IPS DF 4.7 (cell line): ENCODE data around the gene PTGES3L.
"Not testable (repeated sequence)": the region's sequence is repeated elsewhere in the genome, so short reads cannot be mapped to it uniquely, and the experiment has no call there.

ENCODE experiments used
- DNase-seq: peaks from one replicate; pipeline ENCODE4 v3.0.0-alpha.2; 2013; ENCODE audit warnings: low spot score; ENCODE audit errors: extremely low read depth

Gene PTGES3L

GRCh38 chr17:43014020-43014648 is 34.3 kb upstream of the PTGES3L start:
- DNase-seq, result no peak

- DNase-seq, result no peak
These were observed 33.4 kb upstream of the PTGES3L start for GRCh38 chr17:43013296-43013695.

GRCh38 chr17:43011728-43012472 is 32.0 kb upstream of the PTGES3L start:
- no peak for DNase-seq

GRCh38 chr17:43010667-43011308 is 30.9 kb upstream of the PTGES3L start:
- DNase-seq, result no peak

- DNase-seq, result no peak
These were observed 27.0 kb upstream of the PTGES3L start, which contains the start of gene IFI35 for GRCh38 chr17:43006639-43007551. TSS of gene IFI35 (plus strand) at chr17:43006784. CDS start at chr17:43006948, 164 bp downstream.

GRCh38 chr17:43003542-43004172 is 23.8 kb upstream of the PTGES3L start:
- no peak for DNase-seq

- DNase-seq, result not testable (repeated sequence)
These were observed 21.0 kb upstream of the PTGES3L start for GRCh38 chr17:43000894-43001293.

- DNase-seq, result no peak
These were observed 19.2 kb upstream of the PTGES3L start for GRCh38 chr17:42999003-42999525.

- peak; percentile 99 for DNase-seq
These were observed 18.4 kb upstream of the PTGES3L start, which contains the start of gene RPL27 for GRCh38 chr17:42997984-42998938. TSS of gene RPL27 (plus strand) at chr17:42998419. CDS start at chr17:42998751, 332 bp downstream.

- DNase-seq, result no peak
These were observed 17.6 kb upstream of the PTGES3L start for GRCh38 chr17:42997390-42997983.

- not testable (repeated sequence) for DNase-seq
These were observed 14.0 kb upstream of the PTGES3L start for GRCh38 chr17:42993913-42994312.

- DNase-seq, result no peak
These were observed 13.0 kb upstream of the PTGES3L start for GRCh38 chr17:42992872-42993271.

- no peak for DNase-seq
These were observed 11.6 kb upstream of the PTGES3L start for GRCh38 chr17:42991471-42991870.

- no peak for DNase-seq
These were observed 10.1 kb upstream of the PTGES3L start for GRCh38 chr17:42989726-42990652.

GRCh38 chr17:42989141-42989540 is 9.3 kb upstream of the PTGES3L start:
- DNase-seq, result no peak

- no peak for DNase-seq
These were observed 5.3 kb upstream of the PTGES3L start for GRCh38 chr17:42985225-42985624.

- DNase-seq, result no peak
These were observed 2.4 kb upstream of the PTGES3L start for GRCh38 chr17:42982266-42982665.
